ENCODE results near the gene FAAP20.

GRCh38 chr1:2151911-2152310 is 42.7 kb downstream of the FAAP20 start:
- TF ChIP-seq EZH2 (IDR thresholded peaks at IDR 0.05; ENCODE audit: insufficient read depth, poor library complexity, severe bottlenecking) (no peak), EZH2phosphoT487 (IDR thresholded peaks at IDR 0.05; ENCODE audit: insufficient read depth, low read depth) (no peak)
